EH (cell line): ENCODE results near the gene TMEM174.
"Not testable (repeated sequence)": the region's sequence is repeated elsewhere in the genome, so short reads cannot be mapped to it uniquely, and the experiment has no call there.

Experiments
- DNase-seq: peaks from one replicate; pipeline ENCODE4 v3.0.0-alpha.2; 2015; ENCODE audit warnings: low read depth

Gene TMEM174

DNA sequence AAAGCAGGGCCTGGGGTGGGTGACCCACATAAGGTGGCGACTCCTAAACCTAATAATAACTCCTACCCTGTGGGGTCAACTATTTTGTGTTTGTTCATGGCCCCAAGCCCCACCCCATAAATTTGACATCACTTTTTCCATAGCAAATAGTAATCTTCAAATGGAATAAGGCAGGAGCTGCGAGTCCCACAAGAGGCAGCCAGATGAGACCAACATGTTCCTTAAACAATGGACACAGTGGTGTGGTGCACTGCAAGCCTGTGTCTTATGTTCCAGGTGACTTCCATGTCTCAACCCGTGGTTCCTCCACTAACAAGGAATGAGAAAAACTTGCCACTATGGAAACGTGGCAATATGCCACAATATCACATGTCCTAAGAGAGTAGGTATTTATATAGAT is 20.6 kb downstream of the TMEM174 start:
- DNase-seq = no peak

DNA sequence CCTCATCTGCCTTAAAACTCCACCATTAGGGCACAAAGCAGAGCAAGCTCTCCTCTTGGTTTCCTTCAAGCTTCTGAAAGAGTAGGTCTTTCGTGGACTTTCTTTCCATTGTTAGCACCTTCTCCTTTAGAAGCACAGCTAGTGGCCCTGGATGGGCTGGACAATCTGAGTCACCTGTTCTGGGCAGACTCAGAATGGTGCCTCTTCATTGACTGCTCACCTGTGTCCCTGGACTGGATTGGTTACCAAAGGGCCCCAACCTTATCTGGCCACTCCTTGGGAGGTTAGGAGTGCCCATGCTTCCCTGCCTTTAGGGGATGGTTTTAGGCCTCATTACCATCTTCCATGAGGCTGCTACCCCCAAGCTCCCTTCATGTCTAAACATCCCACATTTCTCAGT is 23.2 kb downstream of the TMEM174 start:
- no peak for DNase-seq

DNA sequence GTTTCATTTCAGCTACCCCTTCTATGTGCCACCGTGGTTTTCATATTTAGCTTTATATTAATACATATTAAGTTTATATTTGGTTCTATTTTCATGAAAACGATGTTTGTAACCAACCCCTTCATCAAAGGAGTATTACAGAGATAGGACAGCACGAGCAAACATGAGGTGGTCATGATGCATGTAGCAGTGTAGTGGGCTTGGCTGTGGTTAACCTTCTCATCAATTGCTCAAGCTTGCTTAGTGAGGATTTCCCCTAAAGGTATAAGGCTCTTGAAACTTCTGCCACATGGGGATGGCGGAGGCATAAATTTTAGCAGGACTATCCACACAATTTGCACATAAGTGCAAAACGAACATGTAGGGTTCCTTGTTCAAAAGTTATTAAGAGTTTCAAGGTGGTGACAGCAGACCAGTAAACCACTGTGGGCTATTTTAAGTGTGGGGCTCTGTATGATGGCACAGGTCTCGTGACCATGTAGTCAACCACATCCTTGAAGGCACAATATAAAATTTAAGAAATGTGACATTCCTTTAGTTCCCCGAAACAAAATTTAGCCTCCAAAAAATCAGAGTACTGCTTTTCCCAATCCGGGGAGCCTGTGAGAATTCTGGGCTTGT is 24.8 kb downstream of the TMEM174 start:
- DNase-seq = no peak

DNA sequence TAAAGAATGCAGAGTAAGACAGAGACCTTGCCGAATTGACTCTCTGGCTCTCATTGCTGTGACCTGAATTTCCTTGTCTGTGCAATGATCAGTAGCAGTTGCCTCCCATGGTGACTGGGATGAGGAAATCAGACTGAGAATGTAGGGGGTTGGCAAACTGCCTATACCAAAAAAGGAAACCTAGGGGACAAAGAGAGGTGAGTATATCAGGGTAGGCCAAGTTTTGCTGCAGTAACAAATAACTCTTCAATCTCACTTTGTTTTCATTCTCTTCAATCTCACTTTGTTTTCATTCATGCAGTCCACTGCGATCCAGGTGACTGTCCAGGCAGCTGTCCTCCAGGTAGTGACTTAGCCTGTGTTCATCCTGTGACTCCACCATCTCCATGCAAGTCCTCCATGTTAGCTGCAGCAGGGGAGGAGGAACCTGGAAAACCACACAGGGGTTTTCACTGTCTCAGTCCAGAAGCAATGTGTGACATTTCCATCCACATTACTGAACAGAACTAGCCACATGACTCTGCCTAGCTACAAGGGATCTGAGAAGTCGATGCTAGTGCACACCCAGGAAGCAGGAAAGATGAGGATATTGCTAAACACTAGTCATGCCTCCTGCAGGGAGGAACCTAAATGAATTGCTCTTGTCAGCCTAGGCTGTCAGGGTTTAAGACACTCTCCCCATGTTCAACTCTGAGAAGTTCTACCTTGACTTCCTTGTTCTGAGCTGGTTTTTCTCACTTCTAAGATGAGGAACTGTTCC is 26.0 kb downstream of the TMEM174 start:
- no peak for DNase-seq

DNA sequence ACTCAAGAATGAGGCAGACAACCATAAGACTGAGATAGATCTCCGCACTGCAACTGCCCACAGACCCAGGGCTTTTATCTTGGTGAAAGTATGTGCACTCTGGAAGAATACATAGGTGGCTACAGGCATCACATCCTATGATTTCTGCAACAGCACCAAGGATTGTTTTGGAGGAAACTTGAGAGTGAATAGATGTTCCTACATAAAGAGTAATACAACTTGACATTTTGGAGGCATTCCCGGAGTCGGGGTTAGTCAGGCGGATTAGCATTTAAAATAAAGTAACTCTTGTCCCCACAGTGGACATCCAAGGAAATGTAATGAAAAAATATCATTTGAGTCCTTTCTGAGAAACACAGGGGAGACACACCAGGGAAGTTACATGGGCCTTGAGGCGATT is 26.7 kb downstream of the TMEM174 start:
- peak; percentile 28 for DNase-seq

DNA sequence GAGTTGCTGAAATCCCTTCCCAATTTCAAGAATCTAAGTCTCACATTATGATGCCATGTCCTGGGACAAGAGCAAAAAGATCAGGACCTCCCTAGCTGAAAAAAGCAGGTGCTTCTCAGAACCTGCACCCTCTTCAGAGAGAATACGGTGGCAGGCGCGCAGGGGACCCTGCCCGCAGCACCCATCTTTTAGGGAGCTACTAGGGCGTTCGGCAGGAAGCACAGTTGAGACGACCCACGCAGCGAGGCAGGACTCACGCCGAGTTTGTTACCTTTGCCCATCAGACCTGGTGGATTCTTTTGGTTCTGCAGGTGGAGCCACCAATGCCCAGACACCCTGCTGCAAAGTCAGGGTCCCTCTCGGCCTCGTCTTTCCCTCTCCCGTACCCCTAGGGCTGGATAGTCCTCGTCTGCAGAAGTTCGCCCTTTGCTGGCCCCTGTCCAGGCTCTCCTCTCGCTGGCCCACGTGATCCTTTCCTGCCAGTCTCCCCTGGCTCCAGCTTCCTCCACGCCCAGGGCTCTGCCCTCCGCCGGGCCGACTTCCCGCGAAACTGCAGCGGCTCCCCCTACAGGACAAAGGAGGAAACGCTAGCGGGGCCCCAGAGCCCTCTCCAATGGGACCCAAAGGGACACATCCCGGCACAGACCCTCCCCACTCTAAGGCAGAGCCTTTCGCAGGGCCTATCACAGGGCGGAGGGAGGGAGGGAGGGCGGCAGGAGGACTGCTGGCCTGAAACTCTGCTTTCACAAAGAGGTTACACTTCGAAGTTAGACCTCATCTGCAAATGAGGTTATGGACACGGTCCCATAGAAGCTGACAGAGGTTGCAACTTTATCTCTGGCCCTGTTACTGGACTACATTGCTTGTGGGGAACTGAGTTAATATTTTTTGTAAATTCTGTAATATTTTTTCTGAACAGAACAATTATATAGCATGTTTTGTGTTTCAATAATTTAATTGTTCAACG is 28.8 kb downstream of the TMEM174 start:
- DNase-seq = peak; percentile 65

DNA sequence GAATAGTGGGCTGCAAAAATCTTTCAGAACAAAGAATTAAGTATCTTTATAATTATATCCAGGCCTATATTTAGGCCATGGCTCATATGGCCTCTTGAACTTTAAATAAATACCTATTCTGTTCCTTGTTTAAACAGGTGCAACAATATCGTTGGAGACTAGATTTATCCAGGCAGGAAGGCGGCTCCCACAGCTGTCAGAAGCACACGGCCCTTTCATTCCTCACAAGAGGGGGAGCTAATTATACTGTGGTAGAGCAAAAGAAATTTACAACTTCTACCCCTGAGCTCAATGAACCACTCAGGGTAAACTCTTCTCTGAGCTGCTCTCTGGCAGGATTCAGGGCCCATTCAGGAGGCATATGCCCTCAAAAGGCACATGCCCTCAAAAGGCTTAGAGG is 31.3 kb downstream of the TMEM174 start:
- no peak for DNase-seq

DNA sequence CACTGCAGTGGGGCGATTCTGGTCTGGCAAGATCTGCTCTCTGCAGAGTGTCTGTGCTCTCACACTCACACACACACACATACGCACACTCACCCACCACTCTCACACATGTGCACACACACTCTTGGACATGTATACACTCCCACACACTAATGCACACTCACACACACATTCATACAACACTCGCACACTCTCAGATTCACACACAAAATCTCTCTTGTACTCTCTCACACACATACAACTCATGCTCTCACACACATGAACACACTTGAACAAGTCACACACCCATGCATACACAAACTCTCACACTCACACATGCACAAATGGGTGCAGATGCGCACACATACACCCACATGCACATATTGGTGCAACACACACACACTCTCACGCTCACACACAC is 31.7 kb downstream of the TMEM174 start:
- no peak for DNase-seq

DNA sequence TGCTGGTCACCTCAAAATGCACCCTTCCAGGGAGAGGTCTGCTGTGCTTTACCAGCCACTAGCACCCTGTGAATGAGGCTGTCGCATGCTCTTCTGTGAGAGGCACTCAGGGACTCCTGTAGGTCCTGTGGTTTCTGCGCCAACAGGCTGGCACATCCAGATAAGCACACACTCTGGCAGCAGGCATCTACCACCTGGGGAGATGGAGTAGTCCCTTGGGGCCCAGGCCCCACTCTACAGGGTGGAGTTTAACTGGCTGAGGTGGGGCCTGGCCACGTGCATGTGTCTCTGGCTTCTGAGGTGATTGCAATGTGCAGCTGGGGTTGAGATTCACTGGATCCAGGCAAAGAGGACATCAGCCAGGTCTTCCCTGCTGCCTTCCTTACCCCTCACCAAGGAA is 32.3 kb downstream of the TMEM174 start:
- no peak for DNase-seq

DNA sequence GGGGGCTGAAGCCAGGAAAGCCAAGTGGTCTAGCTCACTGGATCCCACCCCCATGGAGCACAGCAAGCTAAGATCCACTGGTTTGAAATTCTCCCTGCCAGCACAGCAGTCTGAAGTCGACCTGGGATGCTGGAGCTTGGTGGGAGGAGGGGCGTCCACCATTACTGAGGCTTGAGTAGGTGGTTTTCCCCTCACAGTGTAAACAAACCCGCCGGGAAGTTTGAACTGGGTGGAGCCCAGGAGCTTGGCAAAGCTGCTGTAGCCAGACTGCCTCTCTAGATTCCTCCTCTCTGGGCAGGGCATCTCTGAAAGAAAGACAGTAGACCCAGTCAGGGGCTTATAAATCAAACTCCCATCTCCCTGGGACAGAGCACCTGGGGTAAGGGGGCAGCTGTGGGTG is 34.2 kb downstream of the TMEM174 start:
- DNase-seq = not testable (repeated sequence)

DNA sequence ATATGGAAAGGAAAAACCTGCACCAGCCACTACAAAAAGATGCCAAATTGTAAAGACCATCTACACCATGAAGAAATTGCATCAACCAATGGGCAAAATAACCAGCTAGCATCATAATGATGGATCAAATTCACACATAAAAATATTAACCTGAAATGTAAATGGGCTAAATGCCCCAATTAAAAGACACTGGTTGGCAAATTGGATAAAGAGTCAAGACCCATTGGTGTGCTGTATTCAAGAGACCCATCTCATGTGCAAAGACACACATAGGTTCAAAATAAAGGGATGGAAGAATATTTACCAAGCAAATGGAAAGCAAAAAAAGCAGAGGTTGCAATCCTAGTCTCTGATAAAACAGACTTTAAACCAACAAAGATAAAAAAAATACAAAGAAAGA is 36.1 kb downstream of the TMEM174 start:
- DNase-seq = not testable (repeated sequence)

DNA sequence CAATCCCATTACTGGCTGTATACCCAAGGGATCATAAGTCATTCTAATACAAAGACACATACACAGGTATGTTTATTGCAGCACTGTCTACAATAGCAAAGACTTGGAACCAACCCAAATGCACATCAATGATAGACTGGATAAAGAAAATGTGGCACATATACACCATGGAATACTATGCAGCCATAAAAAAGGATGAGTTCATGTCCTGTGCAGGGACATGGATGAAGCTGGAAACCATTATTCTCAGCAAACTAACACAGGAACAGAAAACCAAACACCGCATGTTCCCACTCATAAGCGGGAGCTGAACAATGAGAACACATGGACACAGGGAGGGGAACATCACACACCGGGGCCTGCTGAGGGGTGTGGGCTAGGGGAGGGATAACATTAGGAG is 39.7 kb downstream of the TMEM174 start:
- not testable (repeated sequence) for DNase-seq

DNA sequence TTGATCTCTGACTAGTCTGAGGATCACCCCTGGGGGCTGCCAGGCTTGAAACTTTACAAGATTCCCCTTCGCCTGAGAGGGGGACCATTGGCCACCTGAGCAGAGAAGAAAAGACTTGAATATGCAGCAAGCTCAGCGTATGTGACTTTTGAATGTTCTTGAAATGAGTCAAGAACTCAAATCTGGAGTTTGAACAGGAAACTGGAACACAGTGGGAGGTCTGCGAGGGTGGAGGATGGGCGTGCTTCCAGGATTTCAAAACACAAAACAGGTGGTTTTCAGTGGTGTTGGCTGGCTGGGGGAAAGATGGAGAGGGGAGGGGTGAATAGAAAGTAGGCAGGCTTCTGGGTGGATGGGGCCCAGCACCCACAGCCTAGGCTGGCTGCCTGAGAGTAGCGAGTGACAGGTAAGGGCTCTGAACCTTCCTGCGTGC is 40.6 kb downstream of the TMEM174 start:
- DNase-seq = peak; percentile 80

DNA sequence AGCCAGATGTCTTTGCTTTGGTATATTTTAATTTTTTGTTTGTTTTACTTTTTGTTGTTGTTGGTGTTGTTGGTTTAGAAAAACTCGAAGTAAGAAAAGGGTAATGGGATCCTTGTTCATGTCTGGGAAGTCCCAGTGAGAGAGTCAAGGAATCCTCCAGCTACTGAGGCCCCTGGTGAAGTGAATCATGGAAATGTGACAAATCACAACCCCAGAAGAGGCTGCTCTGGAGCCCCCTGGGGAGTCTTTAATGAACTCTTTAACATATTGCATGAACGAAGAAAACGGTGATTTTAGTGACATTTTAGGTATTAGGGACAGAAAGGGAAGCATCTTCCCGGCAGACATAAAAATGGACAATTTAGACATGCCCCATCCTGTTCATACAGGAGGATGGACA is 41.3 kb downstream of the TMEM174 start:
- DNase-seq = no peak

DNA sequence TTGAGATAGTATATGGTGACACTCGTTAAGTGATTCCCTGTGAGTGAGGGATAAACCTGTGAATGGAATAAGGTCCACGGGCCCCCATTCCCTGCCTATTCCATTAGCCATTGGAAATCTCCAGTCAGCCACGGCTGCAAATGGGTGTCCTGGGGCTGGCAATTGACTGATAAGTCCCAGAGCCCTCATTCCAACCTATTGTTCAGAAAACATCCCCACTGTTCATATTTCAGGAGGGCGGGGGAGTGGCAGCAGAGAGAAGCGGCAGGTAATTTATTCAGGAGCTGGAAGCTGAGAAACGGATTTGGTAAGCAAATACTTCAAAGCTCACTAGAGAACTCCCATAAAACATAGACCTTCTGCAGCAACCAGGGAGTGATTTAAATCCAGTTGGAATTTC is 42.0 kb downstream of the TMEM174 start:
- no peak for DNase-seq

DNA sequence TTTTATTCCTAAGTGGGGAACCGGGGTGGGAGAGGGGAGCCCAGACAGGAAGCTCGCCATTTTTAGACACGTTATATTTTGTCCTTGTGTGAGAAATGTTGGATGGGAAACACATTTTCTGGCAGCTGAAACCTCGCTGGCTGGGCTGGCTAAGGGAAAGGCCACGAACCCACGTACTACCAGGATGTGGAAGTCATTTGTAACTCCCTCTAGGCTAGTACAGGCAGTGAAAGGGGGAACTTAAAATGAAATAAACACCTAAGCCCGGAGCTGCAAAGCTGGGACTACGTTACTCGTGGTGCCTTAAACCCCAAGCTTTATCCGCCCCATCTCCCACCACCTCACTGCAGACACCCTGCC is 42.5 kb downstream of the TMEM174 start:
- DNase-seq = no peak

DNA sequence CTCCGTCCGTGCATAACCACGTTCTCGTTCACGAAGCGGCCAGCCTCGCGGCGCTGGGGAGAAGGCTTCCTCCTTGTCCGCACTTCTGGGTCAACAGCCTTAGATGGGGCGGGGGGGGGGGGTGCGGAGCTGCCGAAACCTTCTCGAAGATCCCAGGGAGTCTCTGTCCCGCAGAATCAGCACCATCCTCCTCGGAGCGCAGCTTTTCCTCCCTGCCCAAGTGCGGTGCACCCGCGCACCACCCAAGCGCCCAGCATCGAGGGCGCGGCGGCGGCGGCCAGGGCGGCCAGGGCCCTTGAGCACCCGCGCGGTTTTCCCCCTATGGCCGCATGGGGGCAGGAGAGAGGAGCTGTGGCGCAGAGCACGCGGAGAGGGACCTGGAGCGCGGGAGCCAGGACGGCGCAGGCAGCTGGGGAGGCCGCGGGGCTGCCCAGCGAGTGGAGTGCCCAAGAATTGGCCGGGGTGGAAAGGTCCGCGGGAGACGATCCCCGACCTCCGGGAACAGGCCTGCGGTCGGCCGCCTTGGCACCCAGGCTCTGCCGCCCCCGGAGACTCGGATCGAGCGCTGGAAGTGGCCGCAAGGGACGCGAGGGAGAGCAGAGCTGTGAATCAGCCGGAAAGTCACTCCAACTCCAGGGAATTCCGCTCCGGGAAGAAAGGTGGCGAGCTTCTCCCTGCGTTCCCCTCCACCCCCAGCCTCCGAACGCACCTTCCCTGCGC is 43.1 kb downstream of the TMEM174 start:
- peak; percentile 82 for DNase-seq

DNA sequence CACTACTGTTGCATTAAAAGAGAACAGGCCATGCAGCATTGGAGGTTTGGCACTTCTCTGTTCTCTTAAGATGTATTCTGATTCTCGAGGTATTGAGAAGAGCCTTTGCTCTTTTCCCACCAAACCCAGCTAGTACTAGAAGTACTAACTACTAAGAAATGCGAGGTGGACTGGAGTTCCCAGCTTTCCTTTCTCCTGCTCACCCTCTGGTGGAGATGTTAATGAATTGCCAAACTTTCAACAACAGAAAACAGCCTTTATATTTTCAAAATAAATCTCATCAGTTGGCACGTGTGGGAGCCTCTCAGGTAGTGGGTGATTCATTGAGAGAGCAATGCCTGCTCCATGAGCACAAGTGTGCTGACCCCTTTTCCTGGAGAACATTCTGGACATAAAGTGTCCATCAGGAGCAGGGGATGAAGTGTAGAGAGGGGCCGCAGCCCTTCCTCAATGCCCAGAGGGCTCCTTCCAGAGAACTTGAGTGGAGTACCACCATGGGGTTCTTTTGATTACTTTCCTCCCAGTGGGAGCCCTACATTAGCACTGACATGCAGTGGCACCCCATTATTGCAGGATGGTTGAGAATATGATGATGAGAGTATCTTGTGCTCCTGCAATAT is 45.7 kb downstream of the TMEM174 start:
- DNase-seq = peak; percentile 66

DNA sequence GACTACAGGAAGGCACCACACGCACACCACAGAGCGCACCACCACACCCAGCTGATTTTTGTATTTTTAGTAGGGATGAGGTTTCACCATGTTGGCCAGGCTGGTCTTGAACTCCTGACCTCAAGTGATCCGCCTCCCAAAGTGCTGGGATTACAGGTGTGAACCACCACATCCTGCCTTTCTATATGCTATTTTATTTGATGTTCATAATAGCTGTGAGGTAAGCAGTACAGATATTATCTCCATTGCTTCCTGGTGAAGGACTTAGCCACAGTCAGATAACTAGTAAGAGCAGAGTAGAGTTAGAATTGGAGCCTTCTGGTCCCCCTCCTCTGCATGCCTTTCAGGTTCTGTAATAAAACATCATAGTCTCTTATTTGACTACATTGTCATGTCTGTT is 46.3 kb downstream of the TMEM174 start:
- not testable (repeated sequence) for DNase-seq

DNA sequence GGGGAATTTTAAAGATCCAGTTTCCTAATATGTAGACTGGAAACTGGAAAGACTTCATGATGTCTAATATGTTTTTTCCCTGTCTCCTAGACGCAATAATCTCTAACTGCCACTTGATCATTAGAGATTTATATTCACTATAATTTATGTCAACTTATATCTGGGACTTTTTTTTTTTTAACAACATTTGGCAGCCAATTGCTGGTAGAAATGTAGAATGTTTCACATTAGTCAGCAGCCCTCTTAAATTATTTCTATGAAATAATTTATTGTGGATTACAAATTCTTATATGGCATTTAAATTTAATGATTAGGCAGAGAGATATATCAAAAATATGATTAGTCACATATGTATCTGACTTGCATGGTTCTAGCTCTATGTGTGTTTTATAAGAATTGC is 48.2 kb downstream of the TMEM174 start:
- no peak for DNase-seq

DNA sequence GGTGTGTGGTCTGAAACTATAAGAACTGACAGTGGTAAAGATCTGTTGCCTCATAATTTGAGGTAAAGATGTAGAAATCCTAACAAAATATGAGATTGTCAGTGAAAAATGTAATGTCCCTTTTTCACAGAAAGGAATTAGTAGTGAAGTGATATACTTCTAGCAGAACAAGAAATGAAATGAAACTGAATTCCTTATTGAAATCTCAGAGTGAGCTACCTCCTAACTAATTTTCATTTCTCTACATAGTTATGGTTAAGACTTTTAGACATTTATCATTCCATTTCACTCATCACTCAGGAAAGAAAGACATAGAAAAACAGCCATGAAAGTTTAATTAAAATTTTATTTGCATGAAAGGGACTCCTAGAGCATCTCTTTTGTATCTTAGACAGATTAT is 48.7 kb downstream of the TMEM174 start:
- no peak for DNase-seq

DNA sequence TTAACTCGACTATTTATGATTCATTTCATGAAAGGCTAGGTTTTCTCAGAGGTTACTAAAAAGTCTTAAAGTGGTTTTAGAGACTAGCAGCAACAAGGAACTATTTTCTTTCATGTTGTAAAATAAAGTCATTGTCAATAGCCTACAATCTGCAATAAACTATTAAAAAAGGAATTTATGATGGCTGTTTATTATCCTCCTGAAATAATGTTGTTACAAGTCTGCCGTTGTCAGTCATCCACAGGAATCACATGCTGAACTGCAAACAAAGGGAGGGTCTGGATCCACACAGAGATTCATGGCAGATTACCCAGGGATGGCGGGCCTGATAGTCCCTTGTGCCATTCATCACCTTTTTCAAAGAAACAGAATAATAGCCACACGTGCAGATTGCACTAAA is 49.2 kb downstream of the TMEM174 start:
- no peak for DNase-seq
